ENCODE data around the gene CHCHD6.

- TF ChIP-seq CTCF (IDR thresholded peaks at IDR 0.05): no peak
- TF ChIP-seq POLR2A (IDR thresholded peaks at IDR 0.05): no peak
Observed at GRCh38 chr3:126867190-126867862, 163.3 kb downstream of the CHCHD6 start.

Measured in right lobe of liver (tissue), 4 donors.